ENCODE data around the gene ZNF710. TPM values are rescaled to one million over a fixed set of nuclear protein-coding genes. Genes with fewer than 3 reads are reported as not detected.
"Not testable (repeated sequence)": the region's sequence is repeated elsewhere in the genome, so short reads cannot be mapped to it uniquely, and the experiment has no call there.

Gene ZNF710
- 10 to 100 TPM; 27.3 to 43.4 (median 35.6) TPM for total RNA-seq

- peak; percentile 49 for DNase-seq
Measured at GRCh38 chr15:90001062-90001682, at the start of gene ZNF710. Gene ZNF710, plus strand, starts transcription at chr15:90001324. Its CDS starts 65,814 bp downstream, at chr15:90067138.

GRCh38 chr15:89954541-89954940, 46.6 kb upstream of the ZNF710 start:
- no peaks in the 10 kb centered on the region for H3K36me3 ChIP-seq
- H3K4me1 ChIP-seq = peaks cover 0 to 4% (median under 1%) of the 10 kb centered on the region in 4 donors
- H3K27ac ChIP-seq = no peak overlapping the region
- 57 to 62% methylated on average over 3 of the region's 3 CpGs for WGBS, 2 donors (ENCODE audit: low coverage in 1 of 2)
- intact Hi-C loops (cut with DNase I; ENCODE audit: low total_unique reads) = no loop called here
- no peaks in the 10 kb centered on the region for H3K9me3 ChIP-seq
- DNase-seq = no peak
- no peak for TF ChIP-seq POLR2A (IDR thresholded peaks at IDR 0.05)
- TF ChIP-seq POLR2AphosphoS5 (IDR thresholded peaks at IDR 0.05) = no peak
- no peak for TF ChIP-seq EP300 (IDR thresholded peaks at IDR 0.05; ENCODE audit: low read depth)
- no peak for TF ChIP-seq CTCF (IDR thresholded peaks at IDR 0.05)
- H3K4me3 ChIP-seq = no peak overlapping the region
- in situ Hi-C loops (cut with MboI; ENCODE audit: low pct_ligation_motif_present in 1 of 4, low pct_unique_long_range_greater_than_20kb in 1 of 4, low sequenced_read_pairs in 3 of 4) = no loop called here
- no peaks in the 10 kb centered on the region for H3K27me3 ChIP-seq

More at GRCh38 chr15:90001062-90001682, at the start of gene ZNF710:
- intact Hi-C loops (cut with DNase I; ENCODE audit: low total_unique reads) (loop anchor here (5.0 kb wide), 1 partner anchor 89 kb away; the partner anchor contains the start of gene ARPIN), in situ Hi-C loops (cut with MboI; ENCODE audit: low pct_ligation_motif_present in 1 of 4, low pct_unique_long_range_greater_than_20kb in 1 of 4, low sequenced_read_pairs in 3 of 4) (no loop called here)
- peak in 2 of 3 donors; percentile 51 to 64 for TF ChIP-seq POLR2AphosphoS5 (IDR thresholded peaks at IDR 0.05)
- no peak for TF ChIP-seq POLR2A (IDR thresholded peaks at IDR 0.05)
- H3K27ac ChIP-seq = peak within 1 kb of the TSS; percentile 91 to 96 (median 94)
- H3K36me3 ChIP-seq = no peaks in the 10 kb centered on the region
- WGBS, 2 donors (ENCODE audit: low coverage in 1 of 2) = 0 to 1% methylated on average over 3 to 40 of the region's 42 CpGs
- no peaks in the 10 kb centered on the region for H3K27me3 ChIP-seq
- H3K9me3 ChIP-seq = no peaks in the 10 kb centered on the region
- peak within 1 kb of the TSS; percentile 72 to 95 (median 90) for H3K4me3 ChIP-seq
- H3K4me1 ChIP-seq = peaks cover 27 to 67% (median 59%) of the 10 kb centered on the region in 4 donors

GRCh38 chr15:89955449-89955998, 45.6 kb upstream of the ZNF710 start:
- 93% methylated on average over 13 of the region's 13 CpGs; no CpG with 5 or more reads in 1 of the 2 donors for WGBS, 2 donors (ENCODE audit: low coverage in 1 of 2)
- H3K36me3 ChIP-seq; in situ Hi-C loops (cut with MboI; ENCODE audit: low pct_ligation_motif_present in 1 of 4, low pct_unique_long_range_greater_than_20kb in 1 of 4, low sequenced_read_pairs in 3 of 4); intact Hi-C loops (cut with DNase I; ENCODE audit: low total_unique reads); H3K4me1 ChIP-seq; H3K27ac ChIP-seq; H3K27me3 ChIP-seq; H3K4me3 ChIP-seq; DNase-seq; H3K9me3 ChIP-seq: not testable (repeated sequence)

GRCh38 chr15:89958107-89958805, 42.9 kb upstream of the ZNF710 start:
- Histone ChIP-seq H3K4me3 (no peak overlapping the region), H3K9me3 (no peaks in the 10 kb centered on the region), H3K36me3 (no peaks in the 10 kb centered on the region), H3K27ac (peak overlapping the region in 1 of 4 donors; percentile 13), H3K4me1 (peaks cover 0 to 4% (median 2%) of the 10 kb centered on the region in 4 donors), H3K27me3 (no peaks in the 10 kb centered on the region)
- in situ Hi-C loops (cut with MboI; ENCODE audit: low pct_ligation_motif_present in 1 of 4, low pct_unique_long_range_greater_than_20kb in 1 of 4, low sequenced_read_pairs in 3 of 4) (no loop called here), intact Hi-C loops (cut with DNase I; ENCODE audit: low total_unique reads) (no loop called here)
- TF ChIP-seq POLR2A (IDR thresholded peaks at IDR 0.05) (no peak), EP300 (IDR thresholded peaks at IDR 0.05; ENCODE audit: low read depth) (no peak), POLR2AphosphoS5 (IDR thresholded peaks at IDR 0.05) (no peak), CTCF (IDR thresholded peaks at IDR 0.05) (no peak)
- 81 to 97% methylated on average over 9 to 18 of the region's 18 CpGs for WGBS, 2 donors (ENCODE audit: low coverage in 1 of 2)
- DNase-seq = peak; percentile 65
